Measurements from ENCODE around the gene ZNF473. TPM values are rescaled to one million over a fixed set of nuclear protein-coding genes. Genes with fewer than 3 reads are reported as not detected.

ZNF473 gene
- total and polyA plus RNA-seq, 2 of the 13 experiments (the other 11 are each of a cell fraction or from before 2014, with no cell fraction given): 5.8 to 11.9 TPM

- TF ChIP-seq NCOR1 (IDR thresholded peaks at IDR 0.05; ENCODE audit: borderline replicate concordance, low read length): no peak
- peak; percentile 49 for TF ChIP-seq ESRRA (CRISPR knock-in tag; IDR thresholded peaks at IDR 0.05; ENCODE audit: low read depth)
- no peak for TF ChIP-seq LCORL (IDR thresholded peaks at IDR 0.05)
- 0 out of 2 replicates have a peak, but pooled peaks have one; percentile 34 for TF ChIP-seq LCORL (CRISPR knock-in tag; IDR thresholded peaks at IDR 0.05)
- TF ChIP-seq ZNF546 (CRISPR knock-in tag; conservative IDR thresholded peaks at IDR 0.05): no peak
- peak; percentile 68; the same call in 1 of the 2 replicates for TF ChIP-seq FOXA3 (CRISPR knock-in tag; IDR thresholded peaks at IDR 0.05)
- no peak for TF ChIP-seq ZNF775 (CRISPR knock-in tag; IDR thresholded peaks at IDR 0.05; ENCODE audit: borderline replicate concordance)
- TF ChIP-seq SIX4 (CRISPR knock-in tag; IDR thresholded peaks at IDR 0.05): no peak
- TF ChIP-seq GFI1 (CRISPR knock-in tag; IDR thresholded peaks at IDR 0.05; ENCODE audit: borderline replicate concordance): no peak
- TF ChIP-seq SMAD3 (CRISPR knock-in tag; IDR thresholded peaks at IDR 0.05): 0 out of 2 replicates have a peak, but pooled peaks have one; percentile 48
- TF ChIP-seq KDM6A (CRISPR knock-in tag; IDR thresholded peaks at IDR 0.05; ENCODE audit: low read depth): no peak
- TF ChIP-seq SALL1 (CRISPR knock-in tag; IDR thresholded peaks at IDR 0.05): 0 out of 2 replicates have a peak, but pooled peaks have one; percentile 38
- no peak for TF ChIP-seq ZNF317 (CRISPR knock-in tag; IDR thresholded peaks at IDR 0.05)
- TF ChIP-seq ARID5B (CRISPR knock-in tag; IDR thresholded peaks at IDR 0.05): 0 out of 2 replicates have a peak, but pooled peaks have one; percentile 10
- no peak for TF ChIP-seq NR2F2 (IDR thresholded peaks at IDR 0.05; ENCODE audit: borderline replicate concordance, low read depth)
- no peak for TF ChIP-seq ZNF530 (CRISPR knock-in tag; IDR thresholded peaks at IDR 0.05; ENCODE audit: low read depth)
- TF ChIP-seq SCMH1 (CRISPR knock-in tag; IDR thresholded peaks at IDR 0.05; ENCODE audit: borderline replicate concordance): no peak
- TF ChIP-seq POLR2G (IDR thresholded peaks at IDR 0.05; ENCODE audit: low read depth, low read length): no peak
- no peak for TF ChIP-seq ZNF850 (CRISPR knock-in tag; conservative IDR thresholded peaks at IDR 0.05)
- no peak for TF ChIP-seq CENPBD1 (CRISPR knock-in tag; IDR thresholded peaks at IDR 0.05; ENCODE audit: borderline replicate concordance, low read depth)
- TF ChIP-seq FOXA1 (IDR thresholded peaks at IDR 0.05): no peak
- TF ChIP-seq FOXA1 (CRISPR knock-in tag; IDR thresholded peaks at IDR 0.05): peak; percentile 86
- TF ChIP-seq CCDC6 (CRISPR knock-in tag; IDR thresholded peaks at IDR 0.05): no peak
- peak; percentile 49; the same call in 1 of the 2 replicates for TF ChIP-seq KDM2A (CRISPR knock-in tag; IDR thresholded peaks at IDR 0.05; ENCODE audit: borderline replicate concordance, low read depth)
- TF ChIP-seq PAX8 (CRISPR knock-in tag; IDR thresholded peaks at IDR 0.05; ENCODE audit: borderline replicate concordance): no peak
- TF ChIP-seq GABPB1 (CRISPR knock-in tag; IDR thresholded peaks at IDR 0.05): no peak
- no peak for TF ChIP-seq ZBTB34 (CRISPR knock-in tag; IDR thresholded peaks at IDR 0.05)
These were observed 21.1 kb downstream of the ZNF473 start (continued) for GRCh38 chr19:50046649-50047503.
